ENCODE data around the gene ATG101. TPM values are rescaled to one million over a fixed set of nuclear protein-coding genes. Genes with fewer than 3 reads are reported as not detected.

Gene ATG101, protein sequence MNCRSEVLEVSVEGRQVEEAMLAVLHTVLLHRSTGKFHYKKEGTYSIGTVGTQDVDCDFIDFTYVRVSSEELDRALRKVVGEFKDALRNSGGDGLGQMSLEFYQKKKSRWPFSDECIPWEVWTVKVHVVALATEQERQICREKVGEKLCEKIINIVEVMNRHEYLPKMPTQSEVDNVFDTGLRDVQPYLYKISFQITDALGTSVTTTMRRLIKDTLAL
- 126 and 183 TPM in 2 replicates for total RNA-seq (2014; rRNA removed; shearing (Covaris generic); ENCODE audit: low replicate concordance)

- peak; percentile 97 for DNase-seq (ENCODE audit: low read depth)
- in situ Hi-C loops (cut with HindIII; ENCODE audit: low pct_unique_long_range_greater_than_20kb, low sequenced_read_pairs) = no loop called here
These were observed at the start of gene ATG101 for GRCh38 chr12:52069327-52070184. Gene ATG101, plus strand, starts transcription at chr12:52069978. Its CDS starts 3,673 bp downstream, at chr12:52073651.

- in situ Hi-C loops (cut with HindIII; ENCODE audit: low pct_unique_long_range_greater_than_20kb, low sequenced_read_pairs) = loop anchor here (5.0 kb wide), 1 partner anchor 72 kb away; no protein-coding TSS in a partner anchor
- DNase-seq (ENCODE audit: low read depth) = peak; percentile 53
These were observed 49.0 kb upstream of the ATG101 start for GRCh38 chr12:52020539-52021336.

DNA sequence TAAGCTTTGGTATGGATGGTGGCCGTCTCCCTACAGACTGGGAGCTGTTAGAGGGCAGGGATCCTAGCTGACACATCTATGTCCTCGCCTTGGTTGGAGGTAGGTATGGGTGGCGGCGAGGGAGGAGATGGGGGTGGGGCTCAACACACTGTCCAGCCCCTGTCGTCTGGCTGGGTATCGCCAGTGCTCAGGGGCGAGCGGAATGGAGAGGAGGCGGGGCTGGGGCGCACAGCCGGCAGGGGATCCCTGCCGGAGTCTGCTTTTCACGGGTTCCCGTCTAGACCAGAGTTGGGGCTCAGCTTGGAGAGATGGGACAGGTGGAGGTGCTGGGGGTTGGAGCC, 47.0 kb upstream of the ATG101 start:
- DNase-seq (ENCODE audit: low read depth) = peak; percentile 90
- in situ Hi-C loops (cut with HindIII; ENCODE audit: low pct_unique_long_range_greater_than_20kb, low sequenced_read_pairs) = loop anchor here (5.0 kb wide), 1 partner anchor 69 kb away; no protein-coding TSS in a partner anchor

DNA sequence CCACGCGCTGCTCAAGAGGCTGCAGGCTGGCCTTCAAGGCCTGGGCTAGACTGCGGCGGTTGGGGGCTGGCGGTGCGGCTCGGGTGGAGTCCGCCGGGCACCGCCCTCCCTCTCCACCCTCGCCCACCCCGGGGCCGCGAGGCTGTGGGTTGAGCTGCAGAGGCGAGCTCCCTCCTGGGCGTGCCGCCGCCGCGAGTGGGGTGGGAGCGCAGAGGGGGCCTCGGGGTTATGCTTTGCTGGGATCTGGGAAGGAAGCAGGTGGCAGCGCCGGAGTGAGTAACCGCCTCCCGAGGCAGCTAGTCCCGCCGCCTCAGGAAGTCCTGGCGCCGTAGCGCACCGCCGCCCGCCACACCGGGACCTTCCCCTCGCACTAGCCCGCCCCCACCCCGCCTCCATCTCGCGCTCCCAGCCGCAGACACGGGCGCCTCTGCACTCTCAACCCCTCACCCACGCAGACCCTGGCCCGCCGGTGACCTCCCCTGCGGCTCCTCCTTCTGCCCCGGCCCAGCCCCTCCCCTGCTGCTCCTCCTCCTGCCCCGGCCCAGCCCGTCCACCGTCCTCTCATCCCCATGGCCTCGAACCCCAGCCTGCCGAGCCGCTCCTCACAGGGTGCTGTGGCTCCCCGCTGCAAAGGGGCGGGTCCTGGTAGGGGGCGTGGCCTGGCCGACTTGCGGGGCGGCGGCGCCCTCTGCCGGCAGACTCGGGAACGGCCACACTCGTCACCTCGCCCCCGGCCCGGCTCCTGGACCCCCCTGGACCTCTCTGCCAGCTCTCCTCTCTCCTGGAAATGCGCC, 46.4 kb upstream of the ATG101 start:
- in situ Hi-C loops (cut with HindIII; ENCODE audit: low pct_unique_long_range_greater_than_20kb, low sequenced_read_pairs) = loop anchor here (5.0 kb wide), 1 partner anchor 69 kb away; no protein-coding TSS in a partner anchor
- peak; percentile 92 for DNase-seq (ENCODE audit: low read depth)

GRCh38 chr12:52023976-52024688, 45.6 kb upstream of the ATG101 start:
- DNase-seq (ENCODE audit: low read depth) = no peak
- in situ Hi-C loops (cut with HindIII; ENCODE audit: low pct_unique_long_range_greater_than_20kb, low sequenced_read_pairs) = loop anchor here (5.0 kb wide), 1 partner anchor 68 kb away; no protein-coding TSS in a partner anchor

- peak; percentile 89 for DNase-seq (ENCODE audit: low read depth)
- in situ Hi-C loops (cut with HindIII; ENCODE audit: low pct_unique_long_range_greater_than_20kb, low sequenced_read_pairs) = loop anchor here (5.0 kb wide), 1 partner anchor 67 kb away; no protein-coding TSS in a partner anchor
These were observed 44.9 kb upstream of the ATG101 start for GRCh38 chr12:52024845-52025230.

- in situ Hi-C loops (cut with HindIII; ENCODE audit: low pct_unique_long_range_greater_than_20kb, low sequenced_read_pairs) = no loop called here
- DNase-seq (ENCODE audit: low read depth) = no peak
These were observed 43.5 kb upstream of the ATG101 start for GRCh38 chr12:52026263-52026662.

DNA sequence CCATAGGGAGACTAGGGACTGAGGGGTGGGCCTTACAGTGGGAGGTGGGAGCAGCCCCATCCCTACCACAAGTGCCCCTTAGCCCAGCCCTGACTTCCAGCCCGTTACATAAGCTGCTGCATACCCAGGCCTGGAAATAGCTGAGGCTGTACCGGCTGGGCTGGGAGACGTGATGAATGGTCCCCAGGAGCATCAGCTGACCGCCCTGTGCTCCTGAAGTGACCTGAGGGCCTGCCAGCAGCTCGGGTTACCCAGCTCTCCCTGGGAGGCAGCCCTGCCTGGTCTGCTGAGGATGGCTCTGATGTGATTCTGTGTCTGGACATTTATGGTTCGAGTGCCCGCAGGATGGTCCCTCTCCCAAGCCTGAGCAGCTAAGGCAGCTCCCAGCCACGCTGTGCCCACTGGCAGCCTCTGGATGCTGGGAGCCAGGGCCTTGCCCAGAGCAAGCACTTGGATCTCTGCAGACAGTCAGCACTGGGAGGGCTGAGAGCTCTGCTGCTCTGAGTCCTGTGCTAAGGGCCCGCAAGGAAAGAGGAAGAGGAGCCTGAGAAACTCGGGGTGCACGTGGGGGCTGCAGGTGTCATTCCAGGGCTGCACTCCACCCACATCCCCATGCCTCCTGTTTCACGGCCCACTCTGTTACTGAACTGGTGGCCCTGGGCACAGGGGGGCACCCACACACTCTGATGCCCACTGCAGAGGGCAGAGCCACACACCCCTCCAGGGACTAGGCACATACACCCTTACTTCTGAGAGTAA, 42.5 kb upstream of the ATG101 start:
- DNase-seq (ENCODE audit: low read depth) = no peak
- in situ Hi-C loops (cut with HindIII; ENCODE audit: low pct_unique_long_range_greater_than_20kb, low sequenced_read_pairs) = no loop called here

DNA sequence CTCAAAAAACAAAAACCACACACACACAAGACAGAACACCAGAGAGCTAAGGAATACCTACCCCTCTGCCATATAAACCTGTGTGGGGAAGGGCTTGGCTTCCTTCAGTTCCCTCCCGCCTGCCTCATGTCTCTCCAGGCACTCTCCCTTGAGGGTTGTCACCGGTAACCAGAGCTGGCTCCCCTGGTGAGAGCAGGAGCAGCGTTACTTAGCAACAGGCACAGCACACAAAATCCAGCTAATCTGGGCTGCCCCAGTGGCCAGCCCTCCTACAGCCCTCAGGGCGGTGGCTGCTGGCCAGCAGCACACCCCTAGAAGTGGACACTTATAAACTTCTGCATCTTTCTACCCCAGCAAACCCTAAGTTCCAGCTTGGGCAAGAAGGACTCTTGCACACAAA, 40.1 kb upstream of the ATG101 start:
- in situ Hi-C loops (cut with HindIII; ENCODE audit: low pct_unique_long_range_greater_than_20kb, low sequenced_read_pairs) = no loop called here
- no peak for DNase-seq (ENCODE audit: low read depth)

GRCh38 chr12:52032446-52032803, 37.4 kb upstream of the ATG101 start:
- in situ Hi-C loops (cut with HindIII; ENCODE audit: low pct_unique_long_range_greater_than_20kb, low sequenced_read_pairs) = no loop called here
- no peak for DNase-seq (ENCODE audit: low read depth)

DNA sequence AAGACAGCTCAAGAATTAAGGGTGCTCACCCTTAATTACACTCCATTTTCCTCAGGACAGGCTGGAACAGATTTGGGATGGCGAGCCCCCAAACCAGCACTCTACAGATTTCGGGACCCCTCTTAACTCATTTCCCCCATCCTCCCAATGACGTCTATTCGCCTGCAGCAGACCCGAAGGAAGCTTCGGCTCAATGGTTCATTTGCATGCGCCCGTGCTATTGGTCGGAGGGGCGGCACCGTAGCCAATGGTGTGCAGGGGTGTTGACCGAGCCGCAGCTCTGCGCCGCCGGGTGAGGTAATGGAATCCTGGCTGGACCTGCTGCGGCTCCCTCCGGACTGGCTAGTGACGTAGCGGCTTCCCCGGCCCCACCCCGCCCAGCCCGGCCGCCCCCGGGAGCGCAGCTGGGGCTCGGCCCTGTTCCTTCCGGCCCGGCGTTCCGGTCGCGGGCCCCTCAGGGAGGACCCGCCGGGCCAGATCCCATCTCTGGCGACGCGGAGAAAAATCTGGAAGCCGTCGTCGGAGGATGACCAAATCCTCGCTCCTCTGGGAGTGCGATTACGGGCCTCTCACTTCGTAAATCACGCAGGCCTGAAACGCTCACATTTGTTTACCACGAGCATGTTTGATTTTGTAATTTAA, 36.9 kb upstream of the ATG101 start:
- peak; percentile 92 for DNase-seq (ENCODE audit: low read depth)
- in situ Hi-C loops (cut with HindIII; ENCODE audit: low pct_unique_long_range_greater_than_20kb, low sequenced_read_pairs) = no loop called here

- in situ Hi-C loops (cut with HindIII; ENCODE audit: low pct_unique_long_range_greater_than_20kb, low sequenced_read_pairs) = no loop called here
- no peak for DNase-seq (ENCODE audit: low read depth)
These were observed 36.2 kb upstream of the ATG101 start for GRCh38 chr12:52033446-52034140.

DNA sequence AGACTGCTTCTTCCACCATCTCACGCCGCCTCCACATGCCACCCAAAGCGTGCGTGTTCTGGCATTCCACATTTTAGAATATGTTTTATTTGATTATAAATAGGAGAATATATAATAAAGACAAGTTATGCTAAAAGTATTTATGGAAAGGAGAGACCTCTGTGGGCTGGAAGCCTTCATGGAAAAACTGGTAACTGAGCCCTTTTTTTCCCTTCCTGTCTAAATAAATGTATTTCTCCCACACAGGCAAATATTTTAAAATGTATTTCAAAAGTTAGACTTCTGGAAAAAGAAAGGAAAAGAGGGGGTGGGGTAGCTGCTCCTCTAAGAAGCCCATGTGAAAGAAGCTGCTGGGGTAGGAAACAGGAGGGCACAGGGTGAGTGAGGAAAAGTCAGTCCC, 34.6 kb upstream of the ATG101 start:
- in situ Hi-C loops (cut with HindIII; ENCODE audit: low pct_unique_long_range_greater_than_20kb, low sequenced_read_pairs) = no loop called here
- DNase-seq (ENCODE audit: low read depth) = no peak

DNA sequence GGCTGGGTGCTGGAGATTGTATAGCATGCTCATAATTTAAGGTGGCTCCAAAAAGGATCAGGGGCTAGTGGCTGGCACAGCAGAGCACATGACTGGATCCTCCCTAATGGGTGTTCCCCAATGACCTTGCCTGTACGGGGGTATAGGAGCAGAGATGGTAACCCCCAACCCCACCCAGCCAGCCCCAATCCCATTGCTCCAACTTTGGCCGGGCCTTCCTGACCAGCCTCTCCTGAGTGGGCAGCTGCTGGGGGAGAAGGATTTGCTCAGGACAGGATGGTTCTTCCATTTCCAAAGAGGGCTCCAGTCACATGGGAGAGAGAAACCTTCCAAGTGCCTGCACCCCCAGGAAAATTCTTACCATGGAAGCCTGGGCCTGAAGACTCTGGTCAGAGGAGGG, 33.9 kb upstream of the ATG101 start:
- no peak for DNase-seq (ENCODE audit: low read depth)
- in situ Hi-C loops (cut with HindIII; ENCODE audit: low pct_unique_long_range_greater_than_20kb, low sequenced_read_pairs) = no loop called here

GRCh38 chr12:52036587-52037171, 33.1 kb upstream of the ATG101 start:
- in situ Hi-C loops (cut with HindIII; ENCODE audit: low pct_unique_long_range_greater_than_20kb, low sequenced_read_pairs) = no loop called here
- DNase-seq (ENCODE audit: low read depth) = peak; percentile 63
